IMR-90 (cell line): ENCODE results near the gene AUNIP. TPM values are rescaled to one million over a fixed set of nuclear protein-coding genes. Genes with fewer than 3 reads are reported as not detected.

Source experiments
- ATAC-seq: fragments of 200-7000 bp; cut with Tn5 transposase; 2 replicates; pipeline ENCODE4 v1.9.1; 2020; ENCODE audit warnings: low read depth, mild to moderate bottlenecking, moderate library complexity
- BruUV-seq: library from RNA; stranded (reverse); fragments of 400-500 nt; replicated peaks from 2 replicates; lab custom pipeline; 2021; lab: Mats Ljungman, UMichigan
- CTCF ChIA-PET: fragments of 300-600 bp; formaldehyde crosslinking; extraction: SDS; loops from one replicate; lab custom pipeline; 2021; ENCODE audit warnings: antibody characterized with exemption; lab: Yijun Ruan, JAX
- POLR2A ChIA-PET: fragments of 300-600 bp; sonication (Branson Sonifier 250); formaldehyde crosslinking; loops from one replicate; lab custom pipeline; 2022; ENCODE audit warnings: antibody characterized with exemption; ENCODE audit not compliant: unreplicated experiment; lab: Charles Lee
- DNase-seq: peaks from one replicate; pipeline ENCODE4 v3.0.0; 2013
- H2AFZ ChIP-seq: replicated peaks from 2 replicates; pipeline ENCODE3; 2013; ENCODE audit warnings: low read length, mild to moderate bottlenecking; ENCODE audit not compliant: poor library complexity
- H2AK5ac ChIP-seq: 2 replicates; pipeline ENCODE4 v1.6.1; 2013; ENCODE audit warnings: low read depth, low read length, inconsistent platforms
- H2AK9ac ChIP-seq: replicated peaks from 2 replicates; pipeline ENCODE3; 2013; ENCODE audit warnings: mild to moderate bottlenecking, low read depth, low read length, moderate library complexity; ENCODE audit not compliant: poor library complexity
- H2BK120ac ChIP-seq: 2 replicates; pipeline ENCODE4 v1.6.1; 2013; ENCODE audit warnings: low read depth, low read length, inconsistent platforms
- H2BK15ac ChIP-seq: 3 replicates; pipeline ENCODE4 v1.6.1; 2013; ENCODE audit warnings: low read depth, low read length, inconsistent platforms
- H2BK20ac ChIP-seq: 2 replicates; pipeline ENCODE4 v1.6.1; 2013; ENCODE audit warnings: low read depth, mild to moderate bottlenecking, inconsistent platforms, low read length, moderate library complexity
- H2BK5ac ChIP-seq: 2 replicates; pipeline ENCODE4 v1.6.1; 2013; ENCODE audit warnings: mild to moderate bottlenecking, low read depth, low read length, inconsistent platforms; ENCODE audit not compliant: poor library complexity, severe bottlenecking
- H3K14ac ChIP-seq: replicated peaks from 2 replicates; pipeline ENCODE4 v1.6.1; 2013; ENCODE audit warnings: low read depth, low read length, inconsistent platforms
- H3K18ac ChIP-seq: 2 replicates; pipeline ENCODE4 v1.6.1; 2013; ENCODE audit warnings: low read depth, low read length, control low read depth
- H3K23ac ChIP-seq: 2 replicates; pipeline ENCODE4 v1.6.1; 2013; ENCODE audit warnings: low read depth, low read length, inconsistent platforms
- H3K27ac ChIP-seq: 2 replicates; pipeline ENCODE4 v1.5.1; 2013; ENCODE audit warnings: mild to moderate bottlenecking, control low read depth, low read length; ENCODE audit not compliant: insufficient read depth
- H3K27me3 ChIP-seq: 2 replicates; pipeline ENCODE4 v1.6.1; 2013; ENCODE audit warnings: low read length; ENCODE audit not compliant: control insufficient read depth, insufficient read depth
- H3K36me3 ChIP-seq: 2 replicates; pipeline ENCODE4 v1.6.1; 2013; ENCODE audit warnings: low read length, mixed read lengths; ENCODE audit not compliant: control insufficient read depth, insufficient read depth
- H3K4ac ChIP-seq: 2 replicates; pipeline ENCODE4 v1.6.1; 2013; ENCODE audit warnings: low read depth, low read length, inconsistent platforms
- H3K4me1 ChIP-seq: 2 replicates; pipeline ENCODE4 v1.6.1; 2013; ENCODE audit warnings: low read length, mixed read lengths; ENCODE audit not compliant: control insufficient read depth, insufficient read depth
- H3K4me2 ChIP-seq: 2 replicates; pipeline ENCODE4 v1.6.1; 2013; ENCODE audit warnings: low read depth, mild to moderate bottlenecking, control low read depth, low read length, moderate library complexity
- H3K4me3 ChIP-seq: 2 replicates; pipeline ENCODE4 v1.5.1; 2013; ENCODE audit warnings: low read depth, mild to moderate bottlenecking, control low read depth, low read length, moderate library complexity; ENCODE audit not compliant: insufficient read depth
- H3K56ac ChIP-seq: 2 replicates; pipeline ENCODE4 v1.6.1; 2013; ENCODE audit warnings: low read length, inconsistent platforms; ENCODE audit not compliant: insufficient read depth; ENCODE audit errors: extremely low read depth
- H3K79me1 ChIP-seq, 2 experiments: 2 replicates each; pipeline ENCODE4 v1.6.1; 2013; ENCODE audit warnings: low read length in 2 of 2, inconsistent platforms in 1 of 2, low read depth in 1 of 2
- H3K9ac ChIP-seq: 2 replicates; pipeline ENCODE4 v1.6.1; 2013; ENCODE audit warnings: low read depth, low read length, control low read depth
- H3K9me1 ChIP-seq: 2 replicates; pipeline ENCODE4 v1.6.1; 2013; ENCODE audit warnings: low read length, inconsistent platforms; ENCODE audit not compliant: insufficient read depth
- H3K9me3 ChIP-seq: 2 replicates; pipeline ENCODE4 v1.6.1; 2013; ENCODE audit warnings: low read length; ENCODE audit not compliant: control insufficient read depth, insufficient read depth
- H4K20me1 ChIP-seq: 2 replicates; pipeline ENCODE4 v1.6.1; 2013; ENCODE audit warnings: low read length, inconsistent platforms; ENCODE audit not compliant: insufficient read depth
- H4K5ac ChIP-seq: 2 replicates; pipeline ENCODE4 v1.6.1; 2013; ENCODE audit warnings: mild to moderate bottlenecking, low read depth, low read length, control low read depth
- H4K8ac ChIP-seq, 2 experiments: 2 replicates each; pipeline ENCODE4 v1.6.1; 2013; ENCODE audit warnings: low read depth in 2 of 2, low read length in 2 of 2, control low read depth in 1 of 2, inconsistent platforms in 1 of 2
- H4K91ac ChIP-seq: 2 replicates; pipeline ENCODE4 v1.6.1; 2013; ENCODE audit warnings: low read depth, low read length, inconsistent platforms; ENCODE audit not compliant: insufficient read depth
- BHLHE40 ChIP-seq: fragments of 150-350 bp; IDR thresholded peaks from 2 replicates; pipeline ENCODE4 v1.6.1; 2016; ENCODE audit warnings: mild to moderate bottlenecking, low read depth, low read length
- CEBPB ChIP-seq: IDR thresholded peaks from 2 replicates; pipeline ENCODE4 v1.6.1; 2012; ENCODE audit warnings: low read depth, low read length, improper control_type of control experiment
- CHD1 ChIP-seq: IDR thresholded peaks from 2 replicates; pipeline ENCODE4 v1.6.1; 2012; ENCODE audit warnings: low read depth, low read length, improper control_type of control experiment
- ELK1 ChIP-seq: fragments of 150-350 bp; IDR thresholded peaks from 2 replicates; pipeline ENCODE4 v1.6.1; 2016; ENCODE audit warnings: low read depth, mild to moderate bottlenecking, low read length, moderate library complexity, borderline replicate concordance
- FOS ChIP-seq: fragments of 150-350 bp; IDR thresholded peaks from 2 replicates; pipeline ENCODE4 v1.6.1; 2016; ENCODE audit warnings: low read depth, low read length
- MAFK ChIP-seq: IDR thresholded peaks from 2 replicates; pipeline ENCODE4 v1.6.1; 2012; ENCODE audit warnings: low read depth, low read length, improper control_type of control experiment
- MAZ ChIP-seq: IDR thresholded peaks from 2 replicates; pipeline ENCODE4 v1.6.1; 2012; ENCODE audit warnings: low read depth, mild to moderate bottlenecking, low read length, improper control_type of control experiment, moderate library complexity, borderline replicate concordance
- MXI1 ChIP-seq: IDR thresholded peaks from 2 replicates; pipeline ENCODE4 v1.6.1; 2012; ENCODE audit warnings: low read depth, mild to moderate bottlenecking, low read length, moderate library complexity, borderline replicate concordance
- NFE2L2 ChIP-seq: fragments of 150-350 bp; IDR thresholded peaks from 2 replicates; pipeline ENCODE4 v1.6.1; 2016; ENCODE audit warnings: low read depth, mild to moderate bottlenecking, low read length
- POLR2A ChIP-seq: IDR thresholded peaks from 2 replicates; pipeline ENCODE4 v1.6.1; 2012; ENCODE audit warnings: mild to moderate bottlenecking, low read depth, low read length
- RAD21 ChIP-seq: IDR thresholded peaks from 2 replicates; pipeline ENCODE4 v1.6.1; 2012; ENCODE audit warnings: low read length, improper control_type of control experiment
- RCOR1 ChIP-seq: IDR thresholded peaks from 2 replicates; pipeline ENCODE4 v1.6.1; 2012; ENCODE audit warnings: mild to moderate bottlenecking, low read length, improper control_type of control experiment; ENCODE audit not compliant: insufficient replicate concordance
- RFX5 ChIP-seq: IDR thresholded peaks from 2 replicates; pipeline ENCODE4 v1.8.0; 2012; ENCODE audit warnings: low read depth, mild to moderate bottlenecking, low read length, moderate library complexity
- SMC3 ChIP-seq: fragments of 150-350 bp; IDR thresholded peaks from 2 replicates; pipeline ENCODE4 v1.6.1; 2016; ENCODE audit warnings: low read depth, mild to moderate bottlenecking, antibody characterized with exemption, low read length, moderate library complexity
- USF2 ChIP-seq: fragments of 150-350 bp; IDR thresholded peaks from 2 replicates; pipeline ENCODE4 v1.6.1; 2017; ENCODE audit warnings: mild to moderate bottlenecking, antibody characterized with exemption, low read length, low read depth
- WGBS, 2 experiments: methylation state at CpG; one replicate each; pipeline versions ENCODE4 v1.1.5 to v1.1.7; 2013; ENCODE audit warnings: missing lambda C conversion rate in 2 of 2; ENCODE audit not compliant: insufficient read length in 1 of 2; ENCODE audit errors: extremely low coverage in 2 of 2; 5-methylcytosine and 5-hydroxymethylcytosine counted together
- dilution Hi-C: fragments of 300-500 bp; cut with HindIII; formaldehyde crosslinking; loops from one replicate; pipeline ENCODE4 v1.14.3; 2018; ENCODE audit warnings: low sequenced_read_pairs; ENCODE audit not compliant: unreplicated experiment
- in situ Hi-C: fragments of 300-500 bp; cut with MboI; formaldehyde crosslinking; loops from 3 replicates; pipeline ENCODE4 v1.14.3; 2019; ENCODE audit warnings: low sequenced_read_pairs, inconsistent platforms, mixed read lengths
- intact Hi-C: fragments of 100-400 bp; cut with micrococcal nuclease; formaldehyde crosslinking; loops from 2 replicates; pipeline ENCODE4 v1.10.0; 2022
- polyA plus RNA-seq, 3 experiments: library from polyadenylated mRNA; depleted of rRNA; stranded (reverse); fragments of >200 nt; gene quantifications; 2 replicates each; pipeline ENCODE4 v1.2.3, GENCODE V29; 2012; ENCODE audit warnings: low replicate concordance in 1 of 3
- total RNA-seq: library from RNA; depleted of rRNA; stranded (reverse); fragments of >200 nt; gene quantifications from 2 replicates; pipeline ENCODE4 v1.2.3, GENCODE V29; 2012
- TF ChIP-seq, protein P1 (sequence below): conservative IDR thresholded peaks from 2 replicates; pipeline ENCODE4 v1.5.1; 2012; ENCODE audit warnings: mild to moderate bottlenecking, low read depth, low read length, improper control_type of control experiment

Gene AUNIP
- total and polyA plus RNA-seq, 2 of the 4 experiments (the other 2 are of a cell fraction), result 2.4 to 5.0 TPM

DNA sequence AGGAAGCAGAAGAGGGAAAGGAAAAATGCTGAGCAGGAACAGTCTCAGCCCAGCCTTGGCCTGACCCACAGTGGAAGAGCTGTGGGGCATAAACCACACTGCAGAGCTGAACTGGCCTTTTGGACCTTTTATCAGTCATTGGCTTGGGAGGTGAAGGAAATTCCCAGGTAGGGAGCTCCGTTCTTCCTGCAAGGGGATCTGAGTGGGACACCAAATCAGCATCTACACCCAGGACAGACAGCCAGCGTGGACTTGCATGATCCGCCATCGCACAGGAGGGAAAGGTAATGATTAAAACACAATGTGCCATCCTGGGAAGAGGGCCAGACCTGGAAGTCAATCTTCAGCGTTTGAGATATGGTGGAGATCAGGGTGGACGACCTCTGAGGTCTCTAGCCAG is 40.7 kb downstream of the AUNIP start:
- H4K8ac ChIP-seq, result peak overlapping the region; percentile 77 to 99
- no peak overlapping the region for H3K56ac ChIP-seq
- ChIA-PET CTCF (interaction anchor here (0.7 kb wide), 1 partner anchor 77 kb away, joined by 3 read pairs; no protein-coding TSS in a partner anchor), POLR2A (no interaction called here)
- H3K79me1 ChIP-seq, result peaks cover 13 to 56% of the 10 kb centered on the region in 2 experiments
- peaks cover 30% of the 10 kb centered on the region for H3K36me3 ChIP-seq
- H3K27me3 ChIP-seq, result no peaks in the 10 kb centered on the region
- no peak overlapping the region; the same call in 1 of the 2 replicates for H2BK120ac ChIP-seq
- peak overlapping the region; percentile 16 for H2AK5ac ChIP-seq
- no peak overlapping the region for H3K18ac ChIP-seq
- H3K14ac ChIP-seq, result peak overlapping the region; percentile 57
- WGBS, 2 experiments, result 0% methylated on average over 1 of the region's 6 CpGs; no CpG with 5 or more reads in 1 of the 2 experiments
- no peak for DNase-seq
- H3K27ac ChIP-seq, result peak overlapping the region; percentile 96; the same call in 1 of the 2 replicates
- ATAC-seq, result no peak
- peak overlapping the region; percentile 3 for H3K23ac ChIP-seq
- dilution Hi-C loops (no loop called here), intact Hi-C loops (loop anchor here (10.0 kb wide), 1 partner anchor 574 kb away; the partner anchor contains the start of gene RSRP1), in situ Hi-C loops (loop anchor here (25.0 kb wide), 2 partner anchors 406 to 581 kb away; partner anchors contain the start of genes RHCE, RSRP1 and SYF2)
- TF ChIP-seq NFE2L2, result no peak
- no peak for TF ChIP-seq BHLHE40
- TF ChIP-seq SMC3, result no peak
- TF ChIP-seq ELK1, result no peak
- TF ChIP-seq RAD21, result no peak
- TF ChIP-seq POLR2A, result no peak
- no peak for TF ChIP-seq MAFK
- TF ChIP-seq RCOR1, result no peak
- TF ChIP-seq CEBPB, result no peak
- no peak for TF ChIP-seq CHD1
- TF ChIP-seq MXI1, result no peak
- no peak for TF ChIP-seq FOS
- TF ChIP-seq USF2, result no peak
- TF ChIP-seq RFX5, result no peak
- no peak for TF ChIP-seq MAZ
- TF ChIP-seq, protein P1, sequence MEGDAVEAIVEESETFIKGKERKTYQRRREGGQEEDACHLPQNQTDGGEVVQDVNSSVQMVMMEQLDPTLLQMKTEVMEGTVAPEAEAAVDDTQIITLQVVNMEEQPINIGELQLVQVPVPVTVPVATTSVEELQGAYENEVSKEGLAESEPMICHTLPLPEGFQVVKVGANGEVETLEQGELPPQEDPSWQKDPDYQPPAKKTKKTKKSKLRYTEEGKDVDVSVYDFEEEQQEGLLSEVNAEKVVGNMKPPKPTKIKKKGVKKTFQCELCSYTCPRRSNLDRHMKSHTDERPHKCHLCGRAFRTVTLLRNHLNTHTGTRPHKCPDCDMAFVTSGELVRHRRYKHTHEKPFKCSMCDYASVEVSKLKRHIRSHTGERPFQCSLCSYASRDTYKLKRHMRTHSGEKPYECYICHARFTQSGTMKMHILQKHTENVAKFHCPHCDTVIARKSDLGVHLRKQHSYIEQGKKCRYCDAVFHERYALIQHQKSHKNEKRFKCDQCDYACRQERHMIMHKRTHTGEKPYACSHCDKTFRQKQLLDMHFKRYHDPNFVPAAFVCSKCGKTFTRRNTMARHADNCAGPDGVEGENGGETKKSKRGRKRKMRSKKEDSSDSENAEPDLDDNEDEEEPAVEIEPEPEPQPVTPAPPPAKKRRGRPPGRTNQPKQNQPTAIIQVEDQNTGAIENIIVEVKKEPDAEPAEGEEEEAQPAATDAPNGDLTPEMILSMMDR, result no peak
- H4K5ac ChIP-seq, result peak overlapping the region; percentile 80
- H3K4me1 ChIP-seq, result peaks cover 16% of the 10 kb centered on the region
- peak overlapping the region; percentile 90 for H2AK9ac ChIP-seq
- H2BK5ac ChIP-seq, result peak overlapping the region; percentile 80
- peaks cover 18% of the 10 kb centered on the region for H3K9me1 ChIP-seq
- H2AFZ ChIP-seq, result peak overlapping the region; percentile 96
- no peak overlapping the region for H3K4me3 ChIP-seq
- H3K9me3 ChIP-seq, result no peaks in the 10 kb centered on the region
- peak overlapping the region; percentile 63 for H4K91ac ChIP-seq
- BruUV-seq, result no TSS peak
- H2BK15ac ChIP-seq, result no peak overlapping the region
- H3K4ac ChIP-seq, result peak overlapping the region; percentile 89
- H3K9ac ChIP-seq, result peak overlapping the region; percentile 92
- H4K20me1 ChIP-seq, result peaks cover 14% of the 10 kb centered on the region; the same call in 1 of the 2 replicates
- H3K4me2 ChIP-seq, result peak overlapping the region; percentile 84
- no peak overlapping the region for H2BK20ac ChIP-seq
